ENCODE measurements around the gene NAV2.

The NAV2 gene

GRCh38 chr11:19816040-19816439, 103.4 kb downstream of the NAV2 start:
- H3K9me3 ChIP-seq: no peaks in the 10 kb centered on the region
- no peaks in the 10 kb centered on the region for H3K36me3 ChIP-seq
- no peak overlapping the region for H3K4me3 ChIP-seq (ENCODE audit: low read depth in 1 of 2, low read length in 1 of 2)
- H3K27ac ChIP-seq: no peak overlapping the region
- no peaks in the 10 kb centered on the region for H3K27me3 ChIP-seq
- H3K4me1 ChIP-seq (ENCODE audit: control insufficient read depth in 1 of 2, insufficient read depth in 1 of 2, low read depth in 1 of 2, low read length in 1 of 2): peaks cover 3 to 9% of the 10 kb centered on the region in 2 experiments
- TF ChIP-seq CTCF (IDR thresholded peaks at IDR 0.05): no peak

- Histone ChIP-seq H3K9me3 (no peaks in the 10 kb centered on the region), H3K27me3 (no peaks in the 10 kb centered on the region), H3K36me3 (no peaks in the 10 kb centered on the region), H3K27ac (no peak overlapping the region), H3K4me3 (ENCODE audit: low read depth in 1 of 2, low read length in 1 of 2) (no peak overlapping the region), H3K4me1 (ENCODE audit: control insufficient read depth in 1 of 2, insufficient read depth in 1 of 2, low read depth in 1 of 2, low read length in 1 of 2) (peaks cover 0 to 1% of the 10 kb centered on the region in 2 experiments)
- no peak for TF ChIP-seq CTCF (IDR thresholded peaks at IDR 0.05)
Measured at GRCh38 chr11:19816817-19817216, 104.2 kb downstream of the NAV2 start.

GRCh38 chr11:19817265-19817851, 104.7 kb downstream of the NAV2 start:
- no peak overlapping the region for H3K27ac ChIP-seq
- no peaks in the 10 kb centered on the region for H3K27me3 ChIP-seq
- no peaks in the 10 kb centered on the region for H3K36me3 ChIP-seq
- no peaks in the 10 kb centered on the region for H3K9me3 ChIP-seq
- no peak for TF ChIP-seq CTCF (IDR thresholded peaks at IDR 0.05)
- no peaks in the 10 kb centered on the region for H3K4me1 ChIP-seq (ENCODE audit: control insufficient read depth in 1 of 2, insufficient read depth in 1 of 2, low read depth in 1 of 2, low read length in 1 of 2)
- H3K4me3 ChIP-seq (ENCODE audit: low read depth in 1 of 2, low read length in 1 of 2): no peak overlapping the region

- Histone ChIP-seq H3K4me3 (ENCODE audit: low read depth in 1 of 2, low read length in 1 of 2) (no peak overlapping the region), H3K36me3 (no peaks in the 10 kb centered on the region), H3K27ac (no peak overlapping the region), H3K27me3 (no peaks in the 10 kb centered on the region), H3K4me1 (ENCODE audit: control insufficient read depth in 1 of 2, insufficient read depth in 1 of 2, low read depth in 1 of 2, low read length in 1 of 2) (no peaks in the 10 kb centered on the region), H3K9me3 (no peaks in the 10 kb centered on the region)
- TF ChIP-seq CTCF (IDR thresholded peaks at IDR 0.05): no peak
Measured at GRCh38 chr11:19817870-19818269, 105.2 kb downstream of the NAV2 start.

- Histone ChIP-seq H3K4me1 (ENCODE audit: control insufficient read depth in 1 of 2, insufficient read depth in 1 of 2, low read depth in 1 of 2, low read length in 1 of 2) (no peaks in the 10 kb centered on the region), H3K27ac (no peak overlapping the region), H3K9me3 (no peaks in the 10 kb centered on the region), H3K27me3 (no peaks in the 10 kb centered on the region), H3K4me3 (ENCODE audit: low read depth in 1 of 2, low read length in 1 of 2) (no peak overlapping the region), H3K36me3 (no peaks in the 10 kb centered on the region)
- TF ChIP-seq CTCF (IDR thresholded peaks at IDR 0.05): no peak
Measured at GRCh38 chr11:19818619-19819018, 106.0 kb downstream of the NAV2 start.

- no peaks in the 10 kb centered on the region for H3K4me1 ChIP-seq (ENCODE audit: control insufficient read depth in 1 of 2, insufficient read depth in 1 of 2, low read depth in 1 of 2, low read length in 1 of 2)
Measured at GRCh38 chr11:19819148-19819547, 106.5 kb downstream of the NAV2 start.

More at GRCh38 chr11:19819148-19819547, 106.5 kb downstream of the NAV2 start:
- Histone ChIP-seq H3K27me3 (no peaks in the 10 kb centered on the region), H3K36me3 (no peaks in the 10 kb centered on the region), H3K27ac (no peak overlapping the region), H3K9me3 (no peaks in the 10 kb centered on the region), H3K4me3 (ENCODE audit: low read depth in 1 of 2, low read length in 1 of 2) (no peak overlapping the region)
- no peak for TF ChIP-seq CTCF (IDR thresholded peaks at IDR 0.05)

All from neutrophil (primary cell).